NCI-H2171 treated with DMSO at 0.1 percent for 48 hours (cell line): ENCODE data around the gene CLCN1.

Source experiments
- DNase-seq: peaks from one replicate; lab custom pipeline; 2025; lab: John Stamatoyannopoulos, UW

CLCN1 gene

GRCh38 chr7:143337216-143337615, 21.3 kb downstream of the CLCN1 start:
- no peak for DNase-seq

GRCh38 chr7:143341842-143342241, 25.9 kb downstream of the CLCN1 start:
- DNase-seq = no peak

GRCh38 chr7:143343596-143343995, 27.7 kb downstream of the CLCN1 start:
- DNase-seq = no peak

GRCh38 chr7:143345428-143345900, 29.6 kb downstream of the CLCN1 start:
- DNase-seq = peak; percentile 9

GRCh38 chr7:143346018-143346417, 30.1 kb downstream of the CLCN1 start:
- no peak for DNase-seq

GRCh38 chr7:143347950-143348349, 32.0 kb downstream of the CLCN1 start:
- no peak for DNase-seq

GRCh38 chr7:143351060-143351459, 35.1 kb downstream of the CLCN1 start:
- DNase-seq = no peak

- DNase-seq = no peak
Observed at GRCh38 chr7:143351574-143351973, 35.7 kb downstream of the CLCN1 start.

- DNase-seq = no peak
Observed at GRCh38 chr7:143352531-143353002, 36.7 kb downstream of the CLCN1 start.

- DNase-seq = no peak
Observed at GRCh38 chr7:143354376-143354775, 38.5 kb downstream of the CLCN1 start.

- no peak for DNase-seq
Observed at GRCh38 chr7:143354965-143355364, 39.1 kb downstream of the CLCN1 start.

- DNase-seq = no peak
Observed at GRCh38 chr7:143355450-143356385, 39.8 kb downstream of the CLCN1 start.

GRCh38 chr7:143356414-143357050, 40.6 kb downstream of the CLCN1 start:
- no peak for DNase-seq

GRCh38 chr7:143358626-143359025, 42.7 kb downstream of the CLCN1 start:
- DNase-seq = no peak

- DNase-seq = no peak
Observed at GRCh38 chr7:143359771-143360353, 44.0 kb downstream of the CLCN1 start.

- peak; percentile 33 for DNase-seq
Observed at GRCh38 chr7:143360788-143361551, 45.1 kb downstream of the CLCN1 start.

- DNase-seq = peak; percentile 40
Observed at GRCh38 chr7:143361552-143362130, 45.7 kb downstream of the CLCN1 start.

GRCh38 chr7:143362131-143363015, 46.5 kb downstream of the CLCN1 start, which contains the start of gene FAM131B:
Gene FAM131B (minus strand): TSS chr7:143362713. CDS start chr7:143362603, 110 bp downstream.
- DNase-seq = peak; percentile 40

- DNase-seq = no peak
Observed at GRCh38 chr7:143363016-143363937, 47.4 kb downstream of the CLCN1 start.
